ENCODE results near the gene SCRN1.
A peak's percentile ranks its signal among the peaks of the same experiment; 100 is the strongest.
"Not testable (repeated sequence)": the region's sequence is repeated elsewhere in the genome, so short reads cannot be mapped to it uniquely, and the experiment has no call there.

Gene SCRN1

GRCh38 chr7:29922921-29923700, 66.5 kb downstream of the SCRN1 start:
- DNase-seq: no peak

- peak; percentile 36 for DNase-seq
Observed at GRCh38 chr7:29921404-29922010, 68.1 kb downstream of the SCRN1 start.

- no peak for DNase-seq
Observed at GRCh38 chr7:29920491-29920890, 69.1 kb downstream of the SCRN1 start.

GRCh38 chr7:29919790-29920189, 69.8 kb downstream of the SCRN1 start:
- DNase-seq: no peak

- no peak for DNase-seq
Observed at GRCh38 chr7:29918850-29919249, 70.8 kb downstream of the SCRN1 start.

- no peak for DNase-seq
Observed at GRCh38 chr7:29917641-29918040, 72.0 kb downstream of the SCRN1 start.

GRCh38 chr7:29915481-29916215, 74.0 kb downstream of the SCRN1 start:
- no peak for DNase-seq

GRCh38 chr7:29914180-29914579, 75.4 kb downstream of the SCRN1 start:
- no peak for DNase-seq

- no peak for DNase-seq
Observed at GRCh38 chr7:29906200-29907022, 83.2 kb downstream of the SCRN1 start.

- DNase-seq: no peak
Observed at GRCh38 chr7:29900745-29901144, 88.9 kb downstream of the SCRN1 start.

GRCh38 chr7:29898301-29898700, 91.3 kb downstream of the SCRN1 start:
- DNase-seq: no peak

GRCh38 chr7:29896685-29897411, 92.8 kb downstream of the SCRN1 start:
- DNase-seq: no peak

GRCh38 chr7:29895559-29895958, 94.0 kb downstream of the SCRN1 start:
- no peak for DNase-seq

- DNase-seq: no peak
Observed at GRCh38 chr7:29894256-29894655, 95.3 kb downstream of the SCRN1 start.

- DNase-seq: no peak
Observed at GRCh38 chr7:29893351-29893965, 96.1 kb downstream of the SCRN1 start.

GRCh38 chr7:29892231-29892630, 97.4 kb downstream of the SCRN1 start:
- DNase-seq: no peak

GRCh38 chr7:29891766-29892165, 97.8 kb downstream of the SCRN1 start:
- no peak for DNase-seq

- DNase-seq: not testable (repeated sequence)
Observed at GRCh38 chr7:29890786-29891185, 98.8 kb downstream of the SCRN1 start.

- DNase-seq: no peak
Observed at GRCh38 chr7:29890251-29890650, 99.3 kb downstream of the SCRN1 start.

- DNase-seq: no peak
Observed at GRCh38 chr7:29889288-29889687, 100.3 kb downstream of the SCRN1 start.

GRCh38 chr7:29888006-29888405, 101.6 kb downstream of the SCRN1 start:
- no peak for DNase-seq

GRCh38 chr7:29886827-29887226, 102.8 kb downstream of the SCRN1 start:
- DNase-seq: no peak

Measured in stimulated activated CD4-positive, alpha-beta T cell treated with anti-CD3 and anti-CD28 coated beads, Interleukin-1b, Interleukin-23, amount 100 ng/mL, for 48 hours (primary cell).